NCI-H748 (cell line): ENCODE data around the gene MEGF10.

Experiments used
- DNase-seq: peaks from one replicate; lab custom pipeline; 2025; ENCODE audit not compliant: unreplicated experiment; lab: John Stamatoyannopoulos, UW

Gene MEGF10

DNA sequence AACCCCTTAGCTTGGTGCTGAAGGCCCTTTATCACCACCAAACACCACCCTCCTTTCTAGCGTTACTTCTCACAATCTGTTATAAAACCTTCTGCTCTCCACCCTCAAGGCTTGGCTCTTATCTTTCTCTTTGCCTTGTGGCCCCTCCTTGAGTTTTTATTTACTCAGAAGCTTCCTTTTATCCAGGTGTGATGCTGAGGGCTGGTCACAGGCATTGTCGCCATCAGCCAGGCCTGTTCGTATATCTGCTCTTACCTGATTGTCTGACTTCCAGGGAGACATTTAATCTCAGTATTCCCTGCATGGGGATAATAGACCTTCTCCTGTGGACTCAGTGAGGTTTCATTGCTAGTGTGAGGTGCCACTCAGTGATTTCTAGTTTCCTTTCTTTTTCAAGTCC is 34.2 kb downstream of the MEGF10 start:
- DNase-seq: no peak

DNA sequence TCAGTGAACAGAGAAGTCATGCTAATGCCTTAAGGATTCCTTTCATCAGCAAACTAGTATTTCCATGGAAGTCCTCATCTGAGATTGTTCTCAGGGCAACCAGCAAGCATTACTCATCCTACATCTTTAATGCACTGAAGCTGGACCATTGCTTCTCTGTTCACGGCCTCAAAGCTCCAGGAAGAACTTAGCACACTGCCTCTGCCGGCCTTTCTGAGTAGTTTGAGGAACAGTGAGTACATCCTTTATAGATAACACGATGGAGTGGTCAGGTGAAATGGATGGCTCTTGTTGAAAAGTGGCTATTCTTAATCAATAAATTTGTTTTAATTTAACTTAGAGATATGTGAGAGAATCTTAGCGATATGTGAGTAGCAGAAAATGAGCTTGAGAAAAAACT is 35.8 kb downstream of the MEGF10 start:
- DNase-seq: no peak

DNA sequence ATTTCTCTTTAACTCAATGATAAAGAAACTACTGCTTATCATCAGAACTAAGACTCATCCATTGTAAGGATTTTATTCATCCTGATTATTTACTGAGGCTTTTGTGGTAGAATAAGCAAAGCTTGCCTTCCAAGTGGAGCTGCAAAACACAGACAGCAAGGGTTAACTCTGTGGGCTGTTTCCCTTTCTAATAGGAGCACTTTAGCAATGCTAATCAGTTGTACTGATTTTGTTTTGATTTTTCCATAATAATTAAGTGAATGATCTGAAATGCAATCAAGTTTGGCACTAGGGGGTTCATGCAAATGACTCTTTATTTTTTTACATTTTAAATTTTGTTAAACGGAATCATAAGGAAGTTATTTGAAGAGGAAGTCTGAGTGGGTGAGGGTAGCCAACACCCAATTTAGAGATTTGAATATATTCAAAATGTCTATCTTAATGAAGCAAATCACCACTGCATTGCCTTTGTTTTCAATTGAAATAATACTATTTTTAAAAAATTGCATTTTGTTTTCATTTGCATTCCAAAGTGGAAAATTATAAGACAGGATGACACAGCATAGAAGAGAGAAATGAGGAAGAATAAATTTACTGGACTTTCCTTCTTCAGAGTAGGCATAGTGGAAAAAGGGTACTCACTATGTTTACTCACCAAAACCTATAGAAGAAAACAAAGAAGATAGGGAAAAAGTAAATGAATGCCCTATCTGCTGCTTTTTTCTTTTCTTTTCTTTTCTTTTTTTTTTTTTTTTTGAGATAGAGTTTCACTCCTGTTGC is 36.6 kb downstream of the MEGF10 start:
- DNase-seq: no peak

GRCh38 chr5:127330116-127330515 is 39.5 kb downstream of the MEGF10 start:
- no peak for DNase-seq

GRCh38 chr5:127331890-127332649 is 41.5 kb downstream of the MEGF10 start:
- no peak for DNase-seq

- no peak for DNase-seq
These were observed 42.9 kb downstream of the MEGF10 start for GRCh38 chr5:127333483-127333882.

- no peak for DNase-seq
These were observed 44.8 kb downstream of the MEGF10 start for GRCh38 chr5:127335381-127335780.

- no peak for DNase-seq
These were observed 47.3 kb downstream of the MEGF10 start for GRCh38 chr5:127337876-127338275.

DNA sequence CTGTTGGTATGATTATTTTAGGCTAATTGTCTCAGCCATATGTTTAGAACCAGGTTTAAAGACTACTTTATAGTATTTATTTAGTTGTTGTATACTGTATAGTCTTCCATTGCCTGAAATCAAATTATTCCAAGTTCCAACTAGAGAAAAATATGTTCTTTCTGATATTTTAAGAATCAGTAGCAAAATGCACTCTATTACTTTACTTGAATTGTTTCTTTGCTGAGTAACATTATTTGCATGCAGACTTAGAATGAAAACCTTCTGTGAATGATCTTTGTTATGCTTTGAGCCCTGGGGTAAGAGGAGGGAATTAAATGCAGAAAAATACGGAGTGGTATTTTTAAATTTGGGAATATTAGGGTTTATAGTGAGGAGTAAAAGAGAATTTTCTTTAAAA is 47.9 kb downstream of the MEGF10 start:
- DNase-seq: no peak

DNA sequence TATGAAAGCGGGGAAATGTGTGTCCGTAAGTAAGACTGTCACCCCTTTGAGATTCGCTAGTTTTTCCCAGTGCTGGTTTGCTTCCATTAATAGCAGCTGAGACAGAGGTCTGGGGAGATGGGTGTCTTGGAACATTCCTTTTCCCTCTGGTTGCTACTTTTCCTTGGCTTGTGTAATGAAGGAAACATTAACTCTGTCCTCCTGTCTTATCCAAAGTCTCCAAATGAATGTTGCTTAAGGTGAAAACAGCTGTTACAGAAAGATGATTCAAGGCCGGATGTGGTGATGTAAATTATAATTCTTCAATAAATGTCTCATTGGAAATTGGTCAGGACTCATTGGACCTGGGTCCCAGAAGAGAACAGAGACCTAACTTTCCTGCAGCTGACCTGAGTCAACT is 50.0 kb downstream of the MEGF10 start:
- no peak for DNase-seq

DNA sequence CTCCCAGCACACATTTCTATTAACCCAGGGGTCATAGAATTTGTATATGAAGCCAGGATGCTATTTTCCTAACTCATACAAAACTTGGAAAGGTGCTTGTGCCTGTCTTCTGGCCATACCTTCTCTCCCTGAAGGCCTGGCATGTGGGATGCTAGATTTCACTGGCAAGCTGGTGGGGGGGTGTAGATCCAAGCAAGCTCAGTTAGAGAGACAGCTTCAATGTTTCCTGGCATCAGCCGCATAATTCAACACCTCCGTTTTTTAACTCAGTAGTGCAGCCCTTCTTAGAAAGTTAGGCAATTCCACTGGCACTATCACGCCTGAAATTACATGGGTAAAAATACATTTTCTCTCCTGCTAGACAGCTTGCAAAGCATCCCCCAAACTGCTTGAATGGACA is 51.8 kb downstream of the MEGF10 start:
- DNase-seq: no peak

DNA sequence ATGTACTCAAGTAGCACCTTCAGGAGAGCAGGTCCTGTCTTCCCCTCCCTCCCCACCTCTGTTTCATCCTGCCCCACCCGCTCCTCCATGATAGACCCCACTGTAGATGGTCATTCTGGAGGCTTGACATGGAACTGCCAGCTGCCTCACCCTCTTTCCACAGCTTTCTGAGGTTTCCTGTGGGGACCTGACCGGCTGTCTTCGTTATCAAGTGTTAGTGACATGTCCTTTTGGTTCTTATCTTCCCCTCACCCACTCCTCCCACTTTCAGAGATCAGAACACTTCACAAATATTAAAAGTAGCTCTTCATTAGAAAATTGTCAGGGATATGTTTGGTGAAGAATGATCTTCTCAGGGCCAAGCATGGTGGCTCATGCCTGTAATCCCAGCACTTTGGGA is 52.7 kb downstream of the MEGF10 start:
- no peak for DNase-seq

GRCh38 chr5:127343866-127344265 is 53.3 kb downstream of the MEGF10 start:
- no peak for DNase-seq

GRCh38 chr5:127344931-127345330 is 54.3 kb downstream of the MEGF10 start:
- DNase-seq: no peak

GRCh38 chr5:127351418-127351817 is 60.8 kb downstream of the MEGF10 start:
- no peak for DNase-seq

GRCh38 chr5:127352068-127352467 is 61.5 kb downstream of the MEGF10 start:
- DNase-seq: no peak

DNA sequence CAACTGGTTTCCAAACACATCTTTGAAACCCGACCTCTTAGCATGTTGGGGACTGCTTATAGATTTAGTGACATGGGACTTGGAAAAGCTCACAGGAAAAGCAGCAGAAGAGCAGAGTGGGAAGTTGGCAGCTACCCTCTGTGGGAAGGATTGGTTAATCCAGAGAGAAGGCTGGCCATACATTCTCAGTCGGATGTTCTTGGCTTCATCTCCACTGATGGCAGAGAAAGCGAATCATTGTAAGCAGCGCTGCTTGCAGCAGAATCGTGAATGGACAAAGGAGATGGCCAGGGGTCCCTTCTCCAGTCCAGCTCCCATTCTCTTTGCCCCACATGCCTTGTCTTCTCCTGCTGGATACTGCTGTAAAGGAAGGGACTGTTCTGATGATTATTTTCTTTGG is 62.7 kb downstream of the MEGF10 start:
- DNase-seq: no peak

DNA sequence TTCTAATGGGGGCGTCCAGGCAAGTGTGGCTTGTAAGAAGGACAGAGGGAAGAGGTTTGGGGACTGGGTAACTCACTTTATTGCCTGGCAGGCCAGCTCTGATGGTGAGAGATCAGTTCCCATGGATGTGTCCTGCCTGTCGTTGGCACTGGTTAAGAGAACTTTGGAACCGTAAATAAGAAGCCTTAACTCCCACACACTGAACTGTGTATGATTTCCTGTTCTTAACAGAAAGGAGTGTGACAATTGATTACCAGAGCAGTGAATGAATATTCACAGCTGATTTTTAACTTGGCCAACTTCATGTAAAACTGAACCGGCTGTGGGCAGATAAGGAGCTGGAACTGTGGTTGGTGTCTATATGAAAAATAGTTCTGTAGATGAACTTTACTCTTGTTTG is 63.2 kb downstream of the MEGF10 start:
- DNase-seq: no peak

- DNase-seq: peak; percentile 68
These were observed 64.7 kb downstream of the MEGF10 start for GRCh38 chr5:127355337-127355736.

DNA sequence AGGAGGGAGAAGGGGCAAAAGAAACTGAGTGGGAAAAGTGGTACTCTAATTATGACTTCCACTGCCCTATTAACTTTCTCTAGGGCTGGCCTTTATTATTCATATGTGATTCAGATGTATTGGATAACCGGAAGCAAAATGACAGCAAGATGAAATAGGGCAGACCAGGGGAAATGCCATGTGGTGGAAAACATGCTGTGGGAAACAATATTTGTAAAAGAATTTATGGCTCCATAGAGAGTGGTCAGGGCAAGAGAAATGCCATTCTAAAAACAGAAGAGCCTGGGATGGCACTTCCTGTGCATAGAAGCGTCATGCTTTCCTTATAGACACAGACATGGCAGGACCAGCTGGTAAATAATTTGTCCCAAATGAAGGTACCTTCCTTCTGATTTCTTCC is 67.7 kb downstream of the MEGF10 start:
- DNase-seq: no peak

GRCh38 chr5:127358740-127359139 is 68.1 kb downstream of the MEGF10 start:
- no peak for DNase-seq

GRCh38 chr5:127359502-127359901 is 68.9 kb downstream of the MEGF10 start:
- DNase-seq: no peak

DNA sequence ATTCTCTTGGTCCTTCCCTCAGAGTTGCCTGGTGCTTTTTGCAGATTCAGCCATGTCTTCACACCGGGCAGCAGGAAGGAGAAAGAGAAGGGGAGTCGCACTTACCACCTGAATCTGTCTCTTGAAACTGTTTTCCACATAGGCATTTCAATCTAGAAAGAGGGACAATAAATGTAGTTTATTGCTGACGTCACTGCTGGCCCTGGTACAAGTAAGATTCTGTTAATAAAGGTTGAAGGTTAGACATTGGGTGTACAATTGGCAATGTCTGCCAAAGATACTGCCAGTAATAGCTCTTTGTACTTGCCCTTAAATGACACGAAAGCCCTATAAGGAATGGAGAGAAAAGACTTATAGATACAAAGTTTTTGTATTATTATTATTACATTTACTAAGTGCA is 72.8 kb downstream of the MEGF10 start:
- DNase-seq: no peak
